Thyroid gland (tissue), 4 donors: Measurements from ENCODE around the gene ACAP3. TPM values are rescaled to one million over a fixed set of nuclear protein-coding genes. Genes with fewer than 3 reads are reported as not detected.

Source experiments
- DNase-seq, 2 donors: peaks; one replicate each; pipeline ENCODE4 v3.0.0-alpha.2; 2019
- H3K27ac ChIP-seq, 3 donors: fragments of 200-600 bp; sonication (generic); 1 replicate in 2 of 3; 2 replicates in 1 of 3; pipeline ENCODE4 v1.5.1; 2016 to 2019; ENCODE audit warnings: mild to moderate bottlenecking in 1 of 3, moderate library complexity in 1 of 3
- H3K27me3 ChIP-seq: fragments of 200-600 bp; sonication (generic); one replicate; pipeline ENCODE4 v1.5.1; 2019
- H3K36me3 ChIP-seq, 2 donors: fragments of 200-600 bp; sonication (generic); one replicate each; pipeline ENCODE4 v1.5.1; 2016 to 2019
- H3K4me1 ChIP-seq, 2 donors: fragments of 200-600 bp; sonication (generic); one replicate each; pipeline ENCODE4 v1.5.1; 2017 to 2019
- H3K4me3 ChIP-seq, 3 donors: fragments of 200-600 bp; sonication (generic); replicated peaks in 1 of 3; 1 replicate in 2 of 3; 2 replicates in 1 of 3; pipeline ENCODE4 v1.5.1; 2016; ENCODE audit warnings: mild to moderate bottlenecking in 1 of 3
- H3K9me3 ChIP-seq: fragments of 200-600 bp; sonication (generic); one replicate; pipeline ENCODE4 v1.5.1; 2017
- CTCF ChIP-seq, 6 experiments: fragments of 200-600 bp in 3 of 6; fragments of 450-650 bp in 3 of 6; sonication (generic) in 3 of 6; IDR thresholded peaks; one replicate each; pipeline ENCODE4 v1.5.1; 2016 to 2019; ENCODE audit warnings: antibody characterized with exemption in 6 of 6, mild to moderate bottlenecking in 2 of 6, inconsistent platforms in 1 of 6, moderate library complexity in 1 of 6
- POLR2A ChIP-seq, 2 donors: fragments of 450-650 bp; IDR thresholded peaks; one replicate each; pipeline ENCODE4 v1.6.1; 2017; ENCODE audit warnings: antibody characterized with exemption in 2 of 2, mild to moderate bottlenecking in 2 of 2, moderate library complexity in 1 of 2
- WGBS, 2 donors: methylation state at CpG; one replicate each; pipeline ENCODE4 v1.1.5; 2017; 5-methylcytosine and 5-hydroxymethylcytosine counted together
- intact Hi-C: fragments of 100-400 bp; cut with DNase I; formaldehyde crosslinking; loops from one replicate; pipeline ENCODE4 v1.15.1; 2023
- total RNA-seq, 4 donors: library from RNA; depleted of rRNA; stranded (reverse); fragments of >200 nt; gene quantifications; one replicate each; pipeline ENCODE4 v1.2.3, GENCODE V29; 2016

Gene ACAP3
- total RNA-seq, 4 donors from 2014 or later = 31.6 to 51.2 (median 42.1) TPM

GRCh38 chr1:1346501-1346890 is 38.8 kb upstream of the ACAP3 start:
- Histone ChIP-seq H3K27me3 (no peaks in the 10 kb centered on the region), H3K4me3 (no peak overlapping the region), H3K4me1 (peaks cover 30 to 44% of the 10 kb centered on the region in 2 donors), H3K27ac (no peak overlapping the region), H3K9me3 (no peaks in the 10 kb centered on the region), H3K36me3 (peaks cover 0 to 3% of the 10 kb centered on the region in 2 donors)
- TF ChIP-seq CTCF (IDR thresholded peaks at IDR 0.05) (no peak), POLR2A (IDR thresholded peaks at IDR 0.05) (no peak)
- intact Hi-C loops = loop anchor here (2.0 kb wide), 1 partner anchor 20 kb away; no protein-coding TSS in a partner anchor
- no peak for DNase-seq
- WGBS, 2 donors = 83 to 96% methylated on average over 7 to 10 of the region's 10 CpGs

GRCh38 chr1:1345860-1346500 is 38.2 kb upstream of the ACAP3 start:
- no peak overlapping the region for H3K27ac ChIP-seq
- no peak for DNase-seq
- H3K4me1 ChIP-seq = peaks cover 27 to 41% of the 10 kb centered on the region in 2 donors
- H3K4me3 ChIP-seq = no peak overlapping the region
- H3K27me3 ChIP-seq = no peaks in the 10 kb centered on the region
- TF ChIP-seq POLR2A (IDR thresholded peaks at IDR 0.05) (no peak), CTCF (IDR thresholded peaks at IDR 0.05) (no peak)
- H3K36me3 ChIP-seq = peaks cover 0 to 8% of the 10 kb centered on the region in 2 donors
- 76 to 100% methylated on average over 1 to 6 of the region's 12 CpGs for WGBS, 2 donors
- H3K9me3 ChIP-seq = no peaks in the 10 kb centered on the region
- intact Hi-C loops = loop anchor here (2.0 kb wide), 1 partner anchor 19 kb away; no protein-coding TSS in a partner anchor

- WGBS, 2 donors = 67 to 86% methylated on average over 3 to 7 of the region's 16 CpGs
- peaks cover 27 to 41% of the 10 kb centered on the region in 2 donors for H3K4me1 ChIP-seq
- H3K4me3 ChIP-seq = no peak overlapping the region
- DNase-seq = no peak
- intact Hi-C loops = no loop called here
- no peaks in the 10 kb centered on the region for H3K9me3 ChIP-seq
- no peak overlapping the region for H3K27ac ChIP-seq
- TF ChIP-seq CTCF (IDR thresholded peaks at IDR 0.05) (no peak), POLR2A (IDR thresholded peaks at IDR 0.05) (no peak)
- H3K27me3 ChIP-seq = no peaks in the 10 kb centered on the region
- peaks cover 0 to 8% of the 10 kb centered on the region in 2 donors for H3K36me3 ChIP-seq
Measured at GRCh38 chr1:1345384-1345783, 37.7 kb upstream of the ACAP3 start.

- 64 to 74% methylated on average over 7 to 8 of the region's 15 CpGs for WGBS, 2 donors
- Histone ChIP-seq H3K27me3 (no peaks in the 10 kb centered on the region), H3K27ac (no peak overlapping the region), H3K4me3 (no peak overlapping the region), H3K36me3 (peaks cover 0 to 13% of the 10 kb centered on the region in 2 donors), H3K9me3 (no peaks in the 10 kb centered on the region), H3K4me1 (peaks cover 27 to 41% of the 10 kb centered on the region in 2 donors)
- peak; percentile 41 to 47 for DNase-seq
- intact Hi-C loops = no loop called here
- TF ChIP-seq POLR2A (IDR thresholded peaks at IDR 0.05) = no peak
- TF ChIP-seq CTCF (IDR thresholded peaks at IDR 0.05) = peak in 2 of 6 experiments; percentile 21 to 46
Measured at GRCh38 chr1:1344655-1345361, 37.1 kb upstream of the ACAP3 start.
